Neural cell (in vitro differentiated cells): ENCODE data around the gene QKI. TPM values are rescaled to one million over a fixed set of nuclear protein-coding genes. Genes with fewer than 3 reads are reported as not detected.

Source experiments
- H2AFZ ChIP-seq: fragments of 200-600, 300-800 bp; sonication (generic), shearing (Covaris generic); 2 replicates; pipeline ENCODE4 v1.6.0; 2014; ENCODE audit warnings: low read depth, mild to moderate bottlenecking, antibody characterized with exemption, low read length, moderate library complexity
- H3F3A ChIP-seq: fragments of 200-600 bp; shearing (Covaris generic); 2 replicates; pipeline ENCODE4 v1.6.1; 2016; ENCODE audit warnings: mild to moderate bottlenecking, moderate library complexity, mixed read lengths, antibody characterized with exemption, low read length; ENCODE audit not compliant: insufficient read depth, poor library complexity, severe bottlenecking
- H3K27ac ChIP-seq: fragments of 200-600, 300-800 bp; sonication (generic), shearing (Covaris generic); 2 replicates; pipeline ENCODE4 v1.5.1; 2014; ENCODE audit warnings: mild to moderate bottlenecking, low read length, moderate library complexity
- H3K27me3 ChIP-seq: fragments of 300-800, 200-600 bp; sonication (generic), shearing (Covaris generic); 2 replicates; pipeline ENCODE4 v1.6.0; 2014; ENCODE audit warnings: mild to moderate bottlenecking, low read depth, low read length, moderate library complexity; ENCODE audit not compliant: insufficient read depth
- H3K36me3 ChIP-seq: fragments of 300-800, 200-600 bp; sonication (generic), shearing (Covaris generic); 2 replicates; pipeline ENCODE4 v1.5.1; 2014; ENCODE audit warnings: mild to moderate bottlenecking, antibody characterized with exemption, low read length, moderate library complexity; ENCODE audit not compliant: insufficient read depth
- H3K4me2 ChIP-seq: fragments of 300-800, 200-600 bp; sonication (generic), shearing (Covaris generic); 2 replicates; pipeline ENCODE4 v1.6.0; 2014; ENCODE audit warnings: mild to moderate bottlenecking, low read length
- H3K4me3 ChIP-seq: fragments of 300-800, 200-600 bp; sonication (generic), shearing (Covaris generic); 2 replicates; pipeline ENCODE4 v1.5.1; 2014; ENCODE audit warnings: mild to moderate bottlenecking, low read length, moderate library complexity
- H3K79me2 ChIP-seq: fragments of 200-600 bp; shearing (Covaris generic); replicated peaks from 2 replicates; pipeline ENCODE4 v1.6.0; 2014; ENCODE audit warnings: mild to moderate bottlenecking, low read length, moderate library complexity; ENCODE audit not compliant: insufficient read depth
- H3K9ac ChIP-seq: fragments of 300-800, 200-600 bp; sonication (generic), shearing (Covaris generic); 2 replicates; pipeline ENCODE4 v1.6.1; 2016; ENCODE audit warnings: mild to moderate bottlenecking, low read length, mixed read lengths
- H3K9me2 ChIP-seq: fragments of 200-600 bp; shearing (Covaris generic); 2 replicates; pipeline ENCODE4 v1.6.1; 2016; ENCODE audit warnings: mild to moderate bottlenecking, low read length, mixed read lengths; ENCODE audit not compliant: insufficient read depth
- H3K9me3 ChIP-seq: fragments of 200-600, 300-800 bp; sonication (generic), shearing (Covaris generic); 2 replicates; pipeline ENCODE4 v1.6.1; 2016; ENCODE audit warnings: mild to moderate bottlenecking, mixed run types, low read length, moderate library complexity, mixed read lengths
- H4K20me1 ChIP-seq: fragments of 200-600 bp; shearing (Covaris generic); 2 replicates; pipeline ENCODE4 v1.6.1; 2016; ENCODE audit warnings: mild to moderate bottlenecking, mixed run types; ENCODE audit not compliant: insufficient read depth
- CTCF ChIP-seq: fragments of 450-650 bp; IDR thresholded peaks from 2 replicates; pipeline ENCODE4 v1.5.1; 2014; ENCODE audit warnings: antibody characterized with exemption, mild to moderate bottlenecking, moderate library complexity; ENCODE audit not compliant: poor library complexity, severe bottlenecking
- EP300 ChIP-seq: fragments of 450-650 bp; conservative IDR thresholded peaks from 2 replicates; pipeline ENCODE4 v1.6.1; 2014; ENCODE audit warnings: antibody characterized with exemption, mild to moderate bottlenecking, moderate library complexity; ENCODE audit not compliant: poor library complexity, severe bottlenecking
- EZH2 ChIP-seq: fragments of 200-600, 300-800 bp; shearing (Covaris generic), sonication (generic); IDR thresholded peaks from 2 replicates; pipeline ENCODE4 v1.6.1; 2014; ENCODE audit warnings: antibody characterized with exemption, low read length, borderline replicate concordance, mild to moderate bottlenecking; ENCODE audit not compliant: insufficient read depth, poor library complexity, severe bottlenecking
- MXI1 ChIP-seq: fragments of 450-650 bp; conservative IDR thresholded peaks from 2 replicates; pipeline ENCODE4 v1.6.1; 2014; ENCODE audit warnings: antibody characterized with exemption, mild to moderate bottlenecking; ENCODE audit not compliant: poor library complexity, severe bottlenecking
- POLR2AphosphoS5 ChIP-seq: IDR thresholded peaks from 2 replicates; pipeline ENCODE4 v1.6.1; 2012
- RAD21 ChIP-seq: fragments of 450-650 bp; conservative IDR thresholded peaks from 2 replicates; pipeline ENCODE4 v1.6.1; 2014; ENCODE audit warnings: antibody characterized with exemption, mild to moderate bottlenecking, moderate library complexity
- REST ChIP-seq: IDR thresholded peaks from 2 replicates; pipeline ENCODE4 v1.6.1; 2012; ENCODE audit warnings: borderline replicate concordance
- SMC3 ChIP-seq: fragments of 450-650 bp; conservative IDR thresholded peaks from 2 replicates; pipeline ENCODE4 v1.6.1; 2014; ENCODE audit warnings: antibody characterized with exemption, mild to moderate bottlenecking, moderate library complexity; ENCODE audit not compliant: poor library complexity
- TAF1 ChIP-seq: IDR thresholded peaks from 2 replicates; pipeline ENCODE4 v1.6.1; 2012; ENCODE audit warnings: low read depth
- polyA plus RNA-seq: library from polyadenylated mRNA; depleted of rRNA; stranded (reverse); fragments of >200 nt; gene quantifications from 2 replicates; pipeline ENCODE4 v1.2.3, GENCODE V29; 2014

Gene QKI
- polyA plus RNA-seq, 1 donor from 2014 or later, result 39.0 TPM

GRCh38 chr6:163468738-163469137 is 54.2 kb downstream of the QKI start:
- Histone ChIP-seq H4K20me1 (no peaks in the 10 kb centered on the region), H3F3A (peaks cover 4% of the 10 kb centered on the region), H3K4me3 (no peak overlapping the region), H3K9ac (no peak overlapping the region), H3K36me3 (peaks cover 13% of the 10 kb centered on the region), H3K9me3 (no peaks in the 10 kb centered on the region), H3K27ac (no peak overlapping the region), H3K4me2 (no peak overlapping the region), H2AFZ (no peak overlapping the region), H3K9me2 (no peaks in the 10 kb centered on the region), H3K27me3 (no peaks in the 10 kb centered on the region), H3K79me2 (peaks cover 96% of the 10 kb centered on the region)
- TF ChIP-seq CTCF (no peak), EP300 (no peak), TAF1 (no peak), POLR2AphosphoS5 (no peak), MXI1 (no peak), EZH2 (no peak), REST (no peak), SMC3 (no peak), RAD21 (no peak)

GRCh38 chr6:163469459-163469985 is 55.0 kb downstream of the QKI start:
- TF ChIP-seq REST (no peak), POLR2AphosphoS5 (no peak), EP300 (no peak), SMC3 (no peak), TAF1 (no peak), EZH2 (no peak), RAD21 (no peak), MXI1 (no peak), CTCF (no peak)
- no peak overlapping the region for H2AFZ ChIP-seq
- no peaks in the 10 kb centered on the region for H3K9me2 ChIP-seq
- no peaks in the 10 kb centered on the region for H4K20me1 ChIP-seq
- peaks cover 96% of the 10 kb centered on the region for H3K79me2 ChIP-seq
- H3K4me3 ChIP-seq, result no peak overlapping the region
- H3K27me3 ChIP-seq, result no peaks in the 10 kb centered on the region
- H3F3A ChIP-seq, result peaks cover 4% of the 10 kb centered on the region
- H3K9ac ChIP-seq, result no peak overlapping the region
- peaks cover 17% of the 10 kb centered on the region for H3K36me3 ChIP-seq
- H3K9me3 ChIP-seq, result no peaks in the 10 kb centered on the region
- no peak overlapping the region for H3K27ac ChIP-seq
- no peak overlapping the region for H3K4me2 ChIP-seq
